ENCODE measurements around the gene ATG3.

GRCh38 chr3:112496366-112497067 is 65.2 kb downstream of the ATG3 start:
- TF ChIP-seq CTCF (IDR thresholded peaks at IDR 0.05; ENCODE audit: low read depth, low read length, poor library complexity, severe bottlenecking) (no peak), EZH2phosphoT487 (IDR thresholded peaks at IDR 0.05; ENCODE audit: borderline replicate concordance, low read length) (no peak)

Data from DOHH2 (cell line).